A673 (cell line): ENCODE results near the gene SLC35F1. TPM values are rescaled to one million over a fixed set of nuclear protein-coding genes. Genes with fewer than 3 reads are reported as not detected.

Experiments used
- BruUV-seq: library from RNA; stranded (reverse); fragments of 400-500 nt; replicated peaks from 2 replicates; lab custom pipeline; 2021; lab: Mats Ljungman, UMichigan
- CTCF ChIA-PET: fragments of 300-600 bp; sonication (Branson Sonifier 250); formaldehyde crosslinking; loops from one replicate; lab custom pipeline; 2022; ENCODE audit warnings: antibody characterized with exemption; lab: Charles Lee
- POLR2A ChIA-PET: fragments of 300-600 bp; sonication (Branson Sonifier 250); formaldehyde crosslinking; loops from one replicate; lab custom pipeline; 2022; ENCODE audit warnings: antibody characterized with exemption; ENCODE audit not compliant: low non-redundant PET; lab: Charles Lee
- DNase-seq: peaks from one replicate; pipeline ENCODE4 v3.0.0-alpha.2; 2015; ENCODE audit warnings: low spot score
- H3K27ac ChIP-seq: fragments of 200-600 bp; sonication (generic); 2 replicates; pipeline ENCODE4 v1.5.1; 2016; ENCODE audit warnings: mixed run types, low read depth, mild to moderate bottlenecking, mixed read lengths, antibody characterized with exemption, low read length; ENCODE audit not compliant: poor library complexity, severe bottlenecking
- H3K27me3 ChIP-seq: fragments of 200-600 bp; sonication (generic); replicated peaks from 2 replicates; pipeline ENCODE4 v1.6.1; 2017; ENCODE audit warnings: mixed run types, low read depth, mild to moderate bottlenecking, mixed read lengths, antibody characterized with exemption, low read length; ENCODE audit not compliant: insufficient read depth, poor library complexity
- H3K36me3 ChIP-seq: fragments of 200-600 bp; sonication (generic); 2 replicates; pipeline ENCODE4 v1.6.1; 2016; ENCODE audit warnings: mixed run types, mild to moderate bottlenecking, mixed read lengths, antibody characterized with exemption, low read length; ENCODE audit not compliant: insufficient read depth, poor library complexity, severe bottlenecking
- H3K4me1 ChIP-seq: fragments of 200-600 bp; sonication (generic); 2 replicates; pipeline ENCODE4 v1.6.1; 2017; ENCODE audit warnings: mixed run types, mild to moderate bottlenecking, mixed read lengths, antibody characterized with exemption, low read length; ENCODE audit not compliant: insufficient read depth, poor library complexity, severe bottlenecking
- H3K4me3 ChIP-seq: fragments of 200-600 bp; sonication (generic); 2 replicates; pipeline ENCODE4 v1.5.1; 2016; ENCODE audit warnings: low read depth, mixed run types, mild to moderate bottlenecking, mixed read lengths, low read length; ENCODE audit not compliant: poor library complexity, severe bottlenecking
- H3K9me3 ChIP-seq: fragments of 200-600 bp; sonication (generic); 2 replicates; pipeline ENCODE4 v1.6.1; 2016; ENCODE audit warnings: mixed run types, low read depth, mild to moderate bottlenecking, mixed read lengths, antibody characterized with exemption, low read length; ENCODE audit not compliant: poor library complexity, severe bottlenecking
- EZH2 ChIP-seq: fragments of 200-600 bp; sonication (generic); IDR thresholded peaks from 2 replicates; pipeline ENCODE4 v1.6.1; 2017; ENCODE audit warnings: borderline replicate concordance, low read depth, mild to moderate bottlenecking, mixed read lengths, antibody characterized with exemption, low read length; ENCODE audit not compliant: poor library complexity, severe bottlenecking
- intact Hi-C: fragments of 100-400 bp; cut with micrococcal nuclease; formaldehyde crosslinking; loops from one replicate; pipeline ENCODE4 v1.10.0; 2022; ENCODE audit not compliant: unreplicated experiment
- total RNA-seq: library from RNA; stranded (reverse); gene quantifications from 2 replicates; pipeline ENCODE4 v1.2.3, GENCODE V29; 2021
- TF ChIP-seq, protein P1 (sequence below): fragments of 300-800, 200-600 bp; sonication (generic); conservative IDR thresholded peaks from 2 replicates; pipeline ENCODE4 v1.5.1; 2017; ENCODE audit warnings: low read depth, mild to moderate bottlenecking, antibody characterized with exemption, low read length, moderate library complexity, mixed read lengths

Gene SLC35F1
- total RNA-seq, 1 experiment from 2014 or later = 5.3 TPM

- H3K36me3 ChIP-seq = no peaks in the 10 kb centered on the region
- BruUV-seq = no TSS peak
- DNase-seq = no peak
- ChIA-PET CTCF (no interaction called here), POLR2A (no interaction called here)
- H3K4me1 ChIP-seq = no peaks in the 10 kb centered on the region
- peaks cover 57% of the 10 kb centered on the region for H3K27me3 ChIP-seq
- no peak overlapping the region for H3K4me3 ChIP-seq
- H3K9me3 ChIP-seq = no peaks in the 10 kb centered on the region
- TF ChIP-seq EZH2 = no peak
- TF ChIP-seq, protein P1, sequence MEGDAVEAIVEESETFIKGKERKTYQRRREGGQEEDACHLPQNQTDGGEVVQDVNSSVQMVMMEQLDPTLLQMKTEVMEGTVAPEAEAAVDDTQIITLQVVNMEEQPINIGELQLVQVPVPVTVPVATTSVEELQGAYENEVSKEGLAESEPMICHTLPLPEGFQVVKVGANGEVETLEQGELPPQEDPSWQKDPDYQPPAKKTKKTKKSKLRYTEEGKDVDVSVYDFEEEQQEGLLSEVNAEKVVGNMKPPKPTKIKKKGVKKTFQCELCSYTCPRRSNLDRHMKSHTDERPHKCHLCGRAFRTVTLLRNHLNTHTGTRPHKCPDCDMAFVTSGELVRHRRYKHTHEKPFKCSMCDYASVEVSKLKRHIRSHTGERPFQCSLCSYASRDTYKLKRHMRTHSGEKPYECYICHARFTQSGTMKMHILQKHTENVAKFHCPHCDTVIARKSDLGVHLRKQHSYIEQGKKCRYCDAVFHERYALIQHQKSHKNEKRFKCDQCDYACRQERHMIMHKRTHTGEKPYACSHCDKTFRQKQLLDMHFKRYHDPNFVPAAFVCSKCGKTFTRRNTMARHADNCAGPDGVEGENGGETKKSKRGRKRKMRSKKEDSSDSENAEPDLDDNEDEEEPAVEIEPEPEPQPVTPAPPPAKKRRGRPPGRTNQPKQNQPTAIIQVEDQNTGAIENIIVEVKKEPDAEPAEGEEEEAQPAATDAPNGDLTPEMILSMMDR = no peak
- no peak overlapping the region for H3K27ac ChIP-seq
- intact Hi-C loops = no loop called here
Observed at GRCh38 chr6:118319416-118319815, 412.4 kb downstream of the SLC35F1 start.

DNA sequence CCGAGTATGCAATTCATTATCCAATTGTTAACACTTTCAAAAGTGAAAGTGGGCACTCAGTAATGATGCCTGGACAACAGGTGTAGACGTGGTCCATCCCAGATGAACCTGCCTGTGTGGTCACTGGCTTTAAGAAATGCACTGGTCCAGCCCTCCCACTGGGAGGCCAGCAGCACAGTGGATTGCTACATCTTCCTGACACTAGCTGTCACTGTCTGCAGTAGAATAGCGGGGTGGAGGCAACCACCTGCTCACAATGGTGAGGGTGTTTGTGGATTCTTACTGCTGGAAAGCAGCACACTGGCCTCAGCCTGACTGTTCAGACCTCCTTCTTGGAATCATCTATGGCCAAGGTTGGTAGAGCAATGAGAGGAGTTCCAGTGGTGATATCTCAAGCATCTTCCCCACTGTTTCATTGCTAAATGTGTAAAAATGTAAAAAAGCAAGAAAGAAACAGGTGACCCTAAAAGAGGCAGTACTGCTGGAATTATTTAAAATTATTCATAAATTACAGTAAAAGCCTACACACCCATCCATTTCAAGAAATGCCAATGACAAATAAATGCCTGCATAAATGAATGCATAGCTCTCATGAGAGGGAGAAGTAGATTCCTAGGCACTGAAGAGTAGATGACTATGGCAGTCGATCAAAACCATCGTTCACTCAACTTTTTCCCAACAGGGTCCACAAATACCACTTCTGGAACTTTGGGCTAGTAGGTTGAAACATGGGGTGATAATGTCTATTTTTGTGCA, 413.0 kb downstream of the SLC35F1 start:
- intact Hi-C loops = no loop called here
- H3K4me3 ChIP-seq = no peak overlapping the region
- H3K9me3 ChIP-seq = no peaks in the 10 kb centered on the region
- no TSS peak for BruUV-seq
- ChIA-PET POLR2A (no interaction called here), CTCF (no interaction called here)
- H3K4me1 ChIP-seq = no peaks in the 10 kb centered on the region
- DNase-seq = no peak
- TF ChIP-seq, protein P1 = no peak
- no peak for TF ChIP-seq EZH2
- peaks cover 64% of the 10 kb centered on the region for H3K27me3 ChIP-seq
- H3K36me3 ChIP-seq = no peaks in the 10 kb centered on the region
- H3K27ac ChIP-seq = no peak overlapping the region

GRCh38 chr6:118320652-118321051, 413.6 kb downstream of the SLC35F1 start:
- intact Hi-C loops = no loop called here
- TF ChIP-seq, protein P1 = no peak
- no peak for TF ChIP-seq EZH2

More at GRCh38 chr6:118320652-118321051, 413.6 kb downstream of the SLC35F1 start:
- Histone ChIP-seq H3K4me3 (no peak overlapping the region), H3K36me3 (no peaks in the 10 kb centered on the region), H3K27me3 (peaks cover 68% of the 10 kb centered on the region), H3K4me1 (no peaks in the 10 kb centered on the region), H3K9me3 (no peaks in the 10 kb centered on the region), H3K27ac (no peak overlapping the region)
- POLR2A ChIA-PET = no interaction called here
- CTCF ChIA-PET = no interaction called here
- BruUV-seq = no TSS peak
- peak; percentile 58 for DNase-seq
